HepG2 (cell line): Measurements from ENCODE around the gene KAZN. TPM values are rescaled to one million over a fixed set of nuclear protein-coding genes. Genes with fewer than 3 reads are reported as not detected.

ENCODE experiments used
- ATAC-seq: fragments of 200-7000 bp; cut with Tn5 transposase; 3 replicates; pipeline ENCODE4 v1.9.1; 2020; ENCODE audit warnings: mild to moderate bottlenecking, moderate library complexity
- BruUV-seq: library from RNA; stranded (reverse); fragments of 400-500 nt; replicated peaks from 2 replicates; lab custom pipeline; 2021; lab: Mats Ljungman, UMichigan
- CTCF ChIA-PET: fragments of 300-600 bp; formaldehyde crosslinking; extraction: SDS; loops from one replicate; lab custom pipeline; 2021; ENCODE audit warnings: low total read pairs, inconsistent platforms, low intra/inter-chr PET ratio; lab: Yijun Ruan, JAX
- POLR2A ChIA-PET: fragments of 350-600 bp; sonication (Branson Sonifier 250); formaldehyde crosslinking; loops from one replicate; lab custom pipeline; 2020; ENCODE audit warnings: antibody characterized with exemption, inconsistent platforms; lab: Yijun Ruan, JAX
- DNase-seq: peaks from one replicate; pipeline ENCODE4 v3.0.0-alpha.2; 2015; ENCODE audit warnings: low spot score
- FAIRE-seq: peaks from 3 replicates; lab custom pipeline; 2011; peaks lifted over from hg19 to GRCh38; lab: Jason Lieb, UNC
- H2AFZ ChIP-seq: one replicate; pipeline ENCODE4 v1.6.1; 2011; ENCODE audit warnings: low read length, inconsistent platforms
- H3K27ac ChIP-seq: fragments of 300-600 bp; 3 replicates; pipeline ENCODE4 v1.8.0; 2011; ENCODE audit warnings: mixed run types, mild to moderate bottlenecking, mixed read lengths, low read length, inconsistent platforms; ENCODE audit not compliant: insufficient read depth; ENCODE audit errors: extremely low read length
- H3K27me3 ChIP-seq, 2 experiments: fragments of 200-600 bp in 1 of 2; 2 replicates in 1 of 2; 3 replicates in 1 of 2; pipeline versions ENCODE4 v1.6.0 to v1.8.0; 2011; ENCODE audit warnings: low read length in 2 of 2, mild to moderate bottlenecking in 2 of 2, moderate library complexity in 2 of 2, inconsistent platforms in 1 of 2; ENCODE audit not compliant: insufficient read depth in 2 of 2, control insufficient read depth in 1 of 2
- H3K36me3 ChIP-seq, 2 experiments: fragments of 200-600 bp in 1 of 2; replicated peaks in 1 of 2; 2 replicates in 1 of 2; 3 replicates in 1 of 2; pipeline versions ENCODE4 v1.5.1 to v1.8.0; 2011; ENCODE audit warnings: low read length in 2 of 2, inconsistent platforms in 1 of 2; ENCODE audit not compliant: insufficient read depth in 2 of 2, control insufficient read depth in 1 of 2
- H3K4me1 ChIP-seq: 2 replicates; pipeline ENCODE4 v1.5.1; 2012; ENCODE audit warnings: low read length, inconsistent platforms; ENCODE audit not compliant: insufficient read depth
- H3K4me2 ChIP-seq: 2 replicates; pipeline ENCODE4 v1.6.0; 2011; ENCODE audit warnings: low read depth, low read length, inconsistent platforms
- H3K4me3 ChIP-seq, 3 experiments: fragments of 200-600 bp in 1 of 3; sonication (generic), shearing (Covaris generic) in 1 of 3; replicated peaks in 1 of 3; 2 replicates each; pipeline ENCODE4 v1.5.1; 2011 to 2016; ENCODE audit warnings: low read length in 3 of 3, inconsistent platforms in 2 of 3, low read depth in 2 of 3, mild to moderate bottlenecking in 2 of 3, control low read depth in 1 of 3, mixed read lengths in 1 of 3; ENCODE audit not compliant: insufficient read depth in 1 of 3
- H3K79me2 ChIP-seq: one replicate; pipeline ENCODE4 v1.6.1; 2011; ENCODE audit warnings: low read length, inconsistent platforms; ENCODE audit not compliant: insufficient read depth
- H3K9ac ChIP-seq: 2 replicates; pipeline ENCODE4 v1.6.0; 2011; ENCODE audit warnings: mild to moderate bottlenecking, low read depth, low read length, inconsistent platforms; ENCODE audit not compliant: insufficient read depth
- H3K9me3 ChIP-seq: 2 replicates; pipeline ENCODE4 v1.5.1; 2012; ENCODE audit warnings: mild to moderate bottlenecking, low read length
- H4K20me1 ChIP-seq: 2 replicates; pipeline ENCODE4 v1.6.0; 2011; ENCODE audit warnings: inconsistent platforms, mild to moderate bottlenecking, low read length, moderate library complexity; ENCODE audit not compliant: insufficient read depth
- AHR ChIP-seq: IDR thresholded peaks from 2 replicates; pipeline ENCODE4 v1.6.1; 2018; ENCODE audit warnings: missing genetic modification reagents, missing compliant biosample characterization
- ARHGAP35 ChIP-seq: sonication (generic); formaldehyde crosslinking; IDR thresholded peaks from 2 replicates; pipeline ENCODE4 v1.9.0; 2022; ENCODE audit warnings: mild to moderate bottlenecking, inconsistent platforms, moderate library complexity, missing genetic modification reagents, borderline replicate concordance
- MBNL3 ChIP-seq: fragments of 250-450 bp; sonication (Bioruptor Pico); conservative IDR thresholded peaks from 2 replicates; pipeline ENCODE4 v1.8.0; 2022; ENCODE audit warnings: mild to moderate bottlenecking, inconsistent platforms
- NRL ChIP-seq: sonication (generic); formaldehyde crosslinking; IDR thresholded peaks from 2 replicates; pipeline ENCODE4 v1.5.0; 2020; ENCODE audit warnings: missing genetic modification reagents, mild to moderate bottlenecking, moderate library complexity, borderline replicate concordance
- PHF5A ChIP-seq: IDR thresholded peaks from one replicate; pipeline ENCODE4 v1.6.1; 2018; ENCODE audit warnings: low read depth, missing genetic modification reagents; ENCODE audit not compliant: unreplicated experiment
- SYNCRIP ChIP-seq: fragments of 200-400 bp; formaldehyde crosslinking; IDR thresholded peaks from 2 replicates; pipeline ENCODE4 v1.6.1; 2018; ENCODE audit warnings: mild to moderate bottlenecking, low read depth, low read length; ENCODE audit not compliant: insufficient read depth
- ZMYM4 ChIP-seq: sonication (generic); formaldehyde crosslinking; IDR thresholded peaks from 2 replicates; pipeline ENCODE4 v1.8.1; 2023; ENCODE audit warnings: mild to moderate bottlenecking, missing genetic modification reagents
- ZNF326 ChIP-seq: sonication (generic); formaldehyde crosslinking; IDR thresholded peaks from 2 replicates; pipeline ENCODE4 v1.4.0; 2020; ENCODE audit warnings: missing genetic modification reagents, borderline replicate concordance
- ZNF432 ChIP-seq: sonication (generic); formaldehyde crosslinking; IDR thresholded peaks from 2 replicates; pipeline ENCODE4 v1.5.0; 2020; ENCODE audit warnings: missing genetic modification reagents, mild to moderate bottlenecking, borderline replicate concordance
- ZNF598 ChIP-seq: sonication (generic); formaldehyde crosslinking; IDR thresholded peaks from 2 replicates; pipeline ENCODE4 v1.5.1; 2020; ENCODE audit warnings: mild to moderate bottlenecking, missing genetic modification reagents, borderline replicate concordance
- ZNF619 ChIP-seq: sonication (generic); formaldehyde crosslinking; IDR thresholded peaks from 2 replicates; pipeline ENCODE4 v1.4.0; 2020; ENCODE audit warnings: mild to moderate bottlenecking, missing genetic modification reagents
- ZNF782 ChIP-seq: sonication (generic); formaldehyde crosslinking; IDR thresholded peaks from 2 replicates; pipeline ENCODE4 v1.4.0; 2020; ENCODE audit warnings: missing genetic modification reagents, mild to moderate bottlenecking, borderline replicate concordance
- WGBS: methylation state at CpG from one replicate; pipeline ENCODE4 v1.1.6; 2017; ENCODE audit warnings: low lambda C conversion rate; 5-methylcytosine and 5-hydroxymethylcytosine counted together
- in situ Hi-C: cut with HindIII; loops from 2 replicates; pipeline ENCODE4 v1.10.0; 2017; ENCODE audit warnings: low pct_unique_long_range_greater_than_20kb; ENCODE audit not compliant: extremely low pct_ligation_motif_present
- intact Hi-C: fragments of 100-400 bp; cut with micrococcal nuclease; formaldehyde crosslinking; loops from one replicate; pipeline ENCODE4 v1.10.0; 2022; ENCODE audit not compliant: unreplicated experiment
- polyA plus RNA-seq, 8 experiments: library from polyadenylated mRNA; depleted of rRNA in 3 of 8; stranded (reverse) in 7 of 8; unstranded in 1 of 8; fragments of >200 nt; fragmentation: Illumina TruSeq in 4 of 8; extraction: Trizol in 4 of 8; gene quantifications; 2 replicates each; pipeline versions ENCODE4 v1.2.1 to v1.2.3, GENCODE V29; 2011 to 2016; ENCODE audit warnings: low read depth in 4 of 8, missing spikeins in 1 of 8, mixed read lengths in 1 of 8; ENCODE audit not compliant: insufficient read depth in 1 of 8
- total RNA-seq, 5 experiments: library from RNA; depleted of rRNA; stranded (reverse); fragments of >200 nt; fragmentation: Illumina TruSeq; extraction: Trizol; gene quantifications; 2 replicates each; pipeline ENCODE4 v1.2.3, GENCODE V29; 2016; ENCODE audit warnings: low read depth in 1 of 5
- TF ChIP-seq, protein P1 (sequence below): sonication (generic); formaldehyde crosslinking; IDR thresholded peaks from 2 replicates; pipeline ENCODE4 v1.5.0; 2020; ENCODE audit warnings: mild to moderate bottlenecking, missing genetic modification reagents

The KAZN gene
- total and polyA plus RNA-seq, 2 of the 13 experiments (the other 11 are each of a cell fraction or from before 2014, with no cell fraction given): 10.4 to 13.5 TPM

- no peaks in the 10 kb centered on the region for H3K79me2 ChIP-seq
- CTCF ChIA-PET: no interaction called here
- H3K9me3 ChIP-seq: 0 out of 2 replicates have a peak, but pooled peaks cover 3% of the 10 kb centered on the region
- H3K36me3 ChIP-seq: peaks cover 51 to 82% of the 10 kb centered on the region in 2 experiments; a peak in 4 of 5 replicates
- H3K4me1 ChIP-seq: no peaks in the 10 kb centered on the region
- WGBS: 96% methylated on average over 3 of the region's 5 CpGs
- no TSS peak for BruUV-seq
- POLR2A ChIA-PET: no interaction called here
- H2AFZ ChIP-seq: no peak overlapping the region
- ATAC-seq (no peak), FAIRE-seq (no peak), DNase-seq (no peak)
- no peaks in the 10 kb centered on the region for H4K20me1 ChIP-seq
- no peak overlapping the region for H3K9ac ChIP-seq
- no peak overlapping the region for H3K4me3 ChIP-seq
- H3K4me2 ChIP-seq: no peak overlapping the region
- no peaks in the 10 kb centered on the region for H3K27me3 ChIP-seq
- in situ Hi-C loops: no loop called here
- no peak overlapping the region for H3K27ac ChIP-seq
- TF ChIP-seq PHF5A (CRISPR knock-in tag) (no peak), ARHGAP35 (CRISPR knock-in tag) (no peak), AHR (CRISPR knock-in tag) (no peak), MBNL3 (CRISPR knock-in tag) (no peak), ZNF326 (no peak), NRL (CRISPR knock-in tag) (no peak), ZNF782 (CRISPR knock-in tag) (no peak), SYNCRIP (no peak), ZNF432 (CRISPR knock-in tag) (no peak), ZMYM4 (no peak), ZNF598 (CRISPR knock-in tag) (no peak), ZNF619 (no peak)
- TF ChIP-seq, protein P1, sequence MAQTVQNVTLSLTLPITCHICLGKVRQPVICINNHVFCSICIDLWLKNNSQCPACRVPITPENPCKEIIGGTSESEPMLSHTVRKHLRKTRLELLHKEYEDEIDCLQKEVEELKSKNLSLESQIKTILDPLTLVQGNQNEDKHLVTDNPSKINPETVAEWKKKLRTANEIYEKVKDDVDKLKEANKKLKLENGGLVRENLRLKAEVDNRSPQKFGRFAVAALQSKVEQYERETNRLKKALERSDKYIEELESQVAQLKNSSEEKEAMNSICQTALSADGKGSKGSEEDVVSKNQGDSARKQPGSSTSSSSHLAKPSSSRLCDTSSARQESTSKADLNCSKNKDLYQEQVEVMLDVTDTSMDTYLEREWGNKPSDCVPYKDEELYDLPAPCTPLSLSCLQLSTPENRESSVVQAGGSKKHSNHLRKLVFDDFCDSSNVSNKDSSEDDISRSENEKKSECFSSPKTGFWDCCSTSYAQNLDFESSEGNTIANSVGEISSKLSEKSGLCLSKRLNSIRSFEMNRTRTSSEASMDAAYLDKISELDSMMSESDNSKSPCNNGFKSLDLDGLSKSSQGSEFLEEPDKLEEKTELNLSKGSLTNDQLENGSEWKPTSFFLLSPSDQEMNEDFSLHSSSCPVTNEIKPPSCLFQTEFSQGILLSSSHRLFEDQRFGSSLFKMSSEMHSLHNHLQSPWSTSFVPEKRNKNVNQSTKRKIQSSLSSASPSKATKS (CRISPR knock-in tag): no peak
- intact Hi-C loops: no loop called here
Observed at GRCh38 chr1:15057834-15058233, 459.3 kb downstream of the KAZN start.
